COR-L47 (cell line): ENCODE data around the gene POLR3H.
A peak's percentile ranks its signal among the peaks of the same experiment; 100 is the strongest.
"Not testable (repeated sequence)": the region's sequence is repeated elsewhere in the genome, so short reads cannot be mapped to it uniquely, and the experiment has no call there.

Experiments used
- DNase-seq: peaks from one replicate; lab custom pipeline; 2025; lab: John Stamatoyannopoulos, UW

POLR3H gene, protein sequence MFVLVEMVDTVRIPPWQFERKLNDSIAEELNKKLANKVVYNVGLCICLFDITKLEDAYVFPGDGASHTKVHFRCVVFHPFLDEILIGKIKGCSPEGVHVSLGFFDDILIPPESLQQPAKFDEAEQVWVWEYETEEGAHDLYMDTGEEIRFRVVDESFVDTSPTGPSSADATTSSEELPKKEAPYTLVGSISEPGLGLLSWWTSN

GRCh38 chr22:41543854-41544670, at the start of gene POLR3H:
Gene POLR3H (minus strand): TSS chr22:41544470. CDS start chr22:41544101, 369 bp downstream.
- peak; percentile 97 for DNase-seq

DNA sequence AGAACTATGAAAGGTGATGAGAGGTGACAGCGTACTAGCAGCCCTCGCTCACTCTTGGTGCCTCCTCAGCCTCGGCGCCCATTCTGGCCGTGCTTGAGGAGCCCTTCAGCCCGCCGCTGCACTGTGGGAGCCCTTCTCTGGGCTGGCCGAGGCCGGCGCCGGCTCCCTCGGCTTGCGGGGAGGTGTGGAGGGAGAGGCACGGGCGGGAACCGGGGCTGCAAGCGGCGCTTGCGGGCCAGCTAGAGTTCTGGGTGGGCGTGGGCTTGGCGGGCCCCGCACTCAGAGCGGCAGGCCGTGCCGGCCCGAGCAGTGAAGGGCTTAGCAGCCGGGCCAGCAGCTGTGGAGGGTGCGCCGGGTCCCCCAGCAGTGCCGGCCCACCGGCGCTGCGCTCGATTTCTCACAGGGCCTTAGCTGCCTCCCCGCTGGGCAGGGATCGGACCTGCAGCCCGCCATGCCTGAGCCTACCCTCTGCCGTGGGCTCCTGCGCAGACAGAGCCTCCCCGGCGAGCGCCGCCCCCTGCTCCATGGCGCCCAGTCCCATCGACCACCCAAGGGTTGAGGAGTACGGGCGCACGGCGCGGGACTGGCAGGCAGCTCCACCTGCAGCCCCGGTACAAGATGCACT, 49.2 kb upstream of the POLR3H start:
- not testable (repeated sequence) for DNase-seq

DNA sequence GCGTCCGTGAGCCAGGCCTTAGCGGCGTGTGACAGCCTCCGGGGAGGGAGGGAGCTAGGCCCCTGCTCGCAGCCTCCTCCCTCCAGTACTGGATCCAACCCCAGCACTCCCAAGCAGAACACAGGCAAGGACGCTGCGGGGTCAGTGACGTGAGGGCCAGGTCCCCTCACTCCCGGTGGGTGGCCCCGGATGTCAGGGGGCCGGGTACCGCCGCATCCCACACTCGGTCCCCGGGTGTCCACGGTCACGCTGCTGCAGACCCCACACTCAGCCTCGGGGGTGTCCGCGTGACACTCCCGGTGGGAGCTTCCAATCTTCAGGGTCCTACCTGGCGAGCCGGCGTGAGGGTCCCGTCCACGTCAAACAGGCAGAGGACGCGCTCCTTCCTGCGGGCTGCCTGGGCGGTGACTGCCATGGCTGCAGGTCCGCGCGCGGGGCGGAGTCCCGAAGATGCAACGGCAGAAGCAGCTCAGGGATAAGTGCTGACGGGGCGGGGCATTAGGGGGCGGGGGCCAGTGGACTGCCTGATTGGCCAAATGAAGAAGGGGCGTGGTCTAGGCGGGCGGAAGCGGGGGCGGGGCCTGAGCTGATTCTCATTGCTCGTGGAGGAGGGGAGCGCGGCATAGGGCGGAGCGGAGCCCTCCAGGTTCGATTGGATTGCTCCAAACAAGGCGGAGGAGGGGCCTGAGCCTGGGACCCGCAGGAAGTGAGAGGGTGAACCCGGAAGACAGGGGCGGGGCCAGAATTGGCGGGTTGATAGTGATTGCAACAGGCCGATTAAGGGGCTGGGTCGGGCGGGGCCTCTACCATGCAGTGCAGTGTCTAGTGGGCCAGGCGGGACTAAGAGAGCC, 45.3 kb upstream of the POLR3H start, which contains the start of gene PMM1:
Gene PMM1, minus strand, starts transcription at position 450 of the 851 bp plus-strand sequence. Its CDS starts 35 bp downstream, at position 415.
- peak; percentile 100 for DNase-seq

GRCh38 chr22:41587347-41587723, 43.1 kb upstream of the POLR3H start:
- no peak for DNase-seq

GRCh38 chr22:41585898-41586297, 41.6 kb upstream of the POLR3H start:
- no peak for DNase-seq

GRCh38 chr22:41584881-41585280, 40.6 kb upstream of the POLR3H start:
- DNase-seq = no peak

GRCh38 chr22:41582694-41583093, 38.4 kb upstream of the POLR3H start:
- DNase-seq = no peak

DNA sequence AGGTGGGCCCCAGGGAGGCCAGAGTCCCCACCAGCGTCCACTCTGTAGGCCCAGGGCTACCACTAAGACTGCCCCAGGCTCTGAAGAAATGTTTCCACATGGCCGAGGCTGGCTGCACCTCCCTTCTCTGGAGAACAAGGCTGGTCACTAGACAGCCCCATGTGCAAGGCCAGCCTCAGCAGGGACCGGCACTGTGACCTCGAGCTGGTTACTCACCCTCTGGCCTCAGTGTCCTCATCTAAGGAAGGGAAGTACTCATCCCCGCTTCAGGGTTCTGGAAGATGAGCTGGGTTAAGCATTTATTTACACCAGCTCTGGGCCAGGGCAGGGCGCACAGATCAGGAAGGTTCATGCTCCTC, 35.7 kb upstream of the POLR3H start:
- no peak for DNase-seq

DNA sequence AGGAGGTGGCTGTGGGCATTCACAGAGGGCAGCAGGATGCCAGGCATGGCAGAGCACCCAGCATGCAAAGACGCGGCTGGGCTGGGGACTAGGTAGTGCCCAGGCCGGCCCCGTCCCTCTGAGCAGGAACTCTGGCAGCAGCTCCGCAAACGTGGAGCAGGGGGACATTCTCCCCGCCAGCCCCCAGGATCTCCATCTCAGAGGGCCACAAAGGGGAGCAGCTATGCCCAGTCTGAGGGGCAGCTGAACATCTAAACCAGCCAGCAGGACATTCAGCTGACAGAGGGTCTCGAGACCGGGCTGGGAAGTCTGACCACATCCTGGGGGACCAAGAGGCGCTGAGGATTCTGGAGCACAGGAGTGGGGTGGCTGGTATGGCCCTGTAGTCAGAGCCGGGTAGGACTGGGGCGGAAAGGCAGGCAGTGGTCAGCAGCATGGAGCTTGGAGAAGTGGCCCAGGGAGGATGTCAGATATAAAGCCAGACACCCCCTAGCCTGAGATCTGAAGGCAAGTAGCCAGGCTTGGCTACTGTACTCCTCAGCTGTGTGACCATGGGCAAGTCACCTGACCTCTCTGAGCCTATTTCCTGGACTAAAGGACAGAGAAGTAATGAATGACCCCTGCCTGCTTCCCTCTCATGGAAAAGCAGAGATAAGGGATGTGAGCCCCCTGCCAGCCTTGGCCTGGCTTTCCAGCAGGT, 35.2 kb upstream of the POLR3H start:
- DNase-seq = no peak

DNA sequence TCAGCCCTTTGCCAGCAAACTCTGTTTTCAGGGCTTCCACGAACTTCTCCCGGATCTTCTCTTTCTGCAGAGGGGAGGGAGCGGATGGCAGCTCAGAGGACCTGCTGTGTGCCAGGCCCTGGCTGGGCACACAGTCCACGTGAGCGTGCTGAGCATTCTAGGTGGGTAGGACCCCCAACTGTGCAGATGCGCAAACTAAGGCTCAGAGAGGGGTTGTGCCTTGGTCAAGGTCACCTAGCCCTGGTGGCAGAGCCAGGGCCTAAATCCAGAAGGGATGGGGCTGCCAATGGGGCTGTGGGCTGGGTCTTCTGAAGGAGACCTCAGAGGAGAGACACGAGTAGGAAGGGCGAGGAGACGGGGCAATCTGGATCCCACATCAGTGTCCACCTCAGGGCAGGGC, 34.5 kb upstream of the POLR3H start:
- no peak for DNase-seq

GRCh38 chr22:41578114-41578513, 33.8 kb upstream of the POLR3H start:
- DNase-seq = no peak

DNA sequence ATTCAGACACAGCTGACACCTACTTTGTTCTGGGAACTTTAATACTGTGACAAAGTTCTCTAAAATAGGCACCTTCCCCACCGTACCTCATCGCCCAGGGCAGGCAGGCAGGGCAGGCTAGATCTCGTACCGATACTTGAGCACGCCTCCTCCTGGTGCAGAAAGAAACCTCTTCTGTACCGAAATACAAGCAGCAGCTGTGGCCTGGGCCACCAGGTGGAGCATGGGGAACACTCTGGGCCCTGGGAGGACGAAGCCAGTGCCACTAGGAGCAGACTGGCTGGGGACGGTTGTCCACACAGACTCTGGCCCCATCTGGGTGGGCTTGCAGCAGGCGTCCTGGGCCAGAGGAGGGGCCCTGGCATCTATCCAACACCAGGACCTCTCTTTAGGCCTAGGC, 32.6 kb upstream of the POLR3H start:
- DNase-seq = peak; percentile 28

DNA sequence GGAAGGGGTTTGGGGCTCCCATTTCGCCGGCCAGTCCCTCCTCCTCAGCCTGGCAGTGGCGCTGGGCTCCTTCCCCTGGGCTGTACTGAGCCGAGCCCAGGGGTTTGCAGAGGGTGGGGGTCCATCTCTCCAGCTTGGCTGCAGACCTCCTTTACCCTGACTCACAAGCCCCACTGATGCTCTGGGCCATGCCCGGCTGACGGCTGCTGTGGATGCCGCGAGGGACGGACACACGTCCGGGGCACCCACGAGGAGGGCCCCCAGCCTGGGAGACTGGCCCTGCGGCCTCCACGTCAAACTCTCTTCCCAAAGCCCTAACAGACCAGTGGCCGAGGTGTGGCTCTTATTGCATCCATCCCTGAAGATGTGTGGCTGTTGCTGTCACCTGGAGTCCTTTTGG, 31.3 kb upstream of the POLR3H start:
- no peak for DNase-seq

- DNase-seq = no peak
Measured at GRCh38 chr22:41574847-41575381, 30.6 kb upstream of the POLR3H start.

GRCh38 chr22:41573677-41574076, 29.4 kb upstream of the POLR3H start:
- no peak for DNase-seq

DNA sequence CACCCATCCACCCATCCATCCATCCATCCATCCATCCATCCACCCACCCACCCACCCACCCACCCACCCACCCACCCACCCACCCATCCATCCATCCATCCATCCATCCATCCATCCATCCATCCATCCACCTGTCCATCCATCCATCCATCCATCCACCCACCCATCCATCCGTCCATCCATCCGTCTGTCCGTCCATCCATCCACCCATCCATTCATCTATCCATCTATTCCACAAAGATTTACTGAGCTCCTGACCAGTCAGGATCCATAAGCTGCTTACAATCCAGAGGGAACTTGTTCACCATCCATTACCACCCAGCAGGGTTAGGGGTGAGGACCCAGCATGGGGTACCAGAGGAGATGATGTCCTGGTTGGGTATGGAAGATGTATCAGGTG, 28.0 kb upstream of the POLR3H start:
- DNase-seq = not testable (repeated sequence)

DNA sequence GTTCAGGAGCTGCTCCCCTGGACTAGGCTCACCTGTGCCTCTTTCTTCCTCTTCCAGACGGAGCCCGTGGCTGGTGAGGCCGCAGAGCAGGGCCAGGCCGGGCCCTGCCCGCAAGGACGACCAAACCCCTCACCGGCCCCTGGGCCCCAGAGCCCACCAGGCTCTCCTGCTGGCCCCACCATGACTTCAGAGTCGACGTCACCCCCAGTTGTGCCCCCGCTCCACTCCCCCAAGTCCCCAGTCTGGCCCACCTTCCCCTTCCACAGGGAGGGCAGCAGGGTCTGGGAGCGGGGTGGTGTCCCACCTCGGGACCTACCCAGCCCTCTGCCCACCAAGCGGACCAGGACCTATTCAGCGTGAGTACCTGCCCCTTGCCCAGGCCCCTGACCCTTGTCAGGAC, 27.5 kb upstream of the POLR3H start:
- no peak for DNase-seq

- no peak for DNase-seq
Measured at GRCh38 chr22:41570221-41570620, 26.0 kb upstream of the POLR3H start.

DNA sequence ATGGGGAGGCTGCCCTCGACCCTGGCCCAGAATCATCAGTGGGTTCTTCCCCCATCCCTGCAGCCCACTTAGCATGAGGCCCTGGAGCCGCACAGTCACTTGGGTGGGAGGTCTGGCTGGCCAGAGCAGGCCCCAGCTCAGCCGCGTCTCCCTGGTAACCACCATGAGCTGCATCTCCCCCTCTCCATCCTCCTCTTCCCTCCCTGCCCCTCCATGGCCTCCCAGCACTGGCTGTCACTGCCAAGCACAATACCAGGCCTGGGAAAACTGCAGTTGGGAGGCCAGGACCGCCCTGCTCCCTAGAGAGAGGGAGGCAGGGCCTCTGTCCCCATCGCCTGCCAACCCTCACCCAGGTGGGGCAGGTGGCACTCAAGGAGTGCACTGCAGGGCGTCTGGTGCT, 24.5 kb upstream of the POLR3H start:
- no peak for DNase-seq

- DNase-seq = no peak
Measured at GRCh38 chr22:41567512-41567768, 23.2 kb upstream of the POLR3H start.

GRCh38 chr22:41565403-41566054, 21.3 kb upstream of the POLR3H start:
- DNase-seq = no peak
